Activated CD8-positive, alpha-beta memory T cell treated with anti-CD3 and anti-CD28 coated beads for 1 hour (primary cell): ENCODE data around the gene GSTO2.
A peak's percentile ranks its signal among the peaks of the same experiment; 100 is the strongest.
"Not testable (repeated sequence)": the region's sequence is repeated elsewhere in the genome, so short reads cannot be mapped to it uniquely, and the experiment has no call there.

Experiments
- DNase-seq, 2 donors: peaks; one replicate each; pipeline ENCODE4 v3.0.0-alpha.2; 2020; ENCODE audit warnings: low read depth in 1 of 2; ENCODE audit errors: extremely low read depth in 1 of 2

GSTO2 gene

GRCh38 chr10:104268713-104269645 is at the start of gene GSTO2:
TSS of gene GSTO2 (plus strand) at chr10:104269184. CDS start at chr10:104274916, 5,732 bp downstream.
- peak; percentile 93 for DNase-seq

GRCh38 chr10:104220522-104220921 is 48.5 kb upstream of the GSTO2 start:
- DNase-seq, result no peak

DNA sequence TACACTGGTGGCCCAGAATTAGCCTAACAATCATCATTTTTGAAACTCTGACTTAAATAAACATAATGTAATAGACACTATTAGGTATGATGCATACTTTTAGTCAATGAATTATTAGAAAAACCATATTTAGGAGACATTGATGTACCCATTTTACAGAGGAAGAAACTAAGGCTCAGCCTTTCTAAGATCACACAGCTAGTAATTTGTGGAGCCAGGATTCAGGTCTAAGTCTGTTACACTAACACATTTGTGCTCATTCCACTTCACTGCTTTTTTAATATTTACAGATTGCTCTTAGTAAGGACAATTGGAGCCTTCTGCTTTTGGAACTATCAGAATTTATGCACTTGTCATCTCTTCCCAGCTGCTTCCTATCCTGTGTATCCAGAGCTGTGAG is 45.7 kb upstream of the GSTO2 start:
- DNase-seq, result no peak

DNA sequence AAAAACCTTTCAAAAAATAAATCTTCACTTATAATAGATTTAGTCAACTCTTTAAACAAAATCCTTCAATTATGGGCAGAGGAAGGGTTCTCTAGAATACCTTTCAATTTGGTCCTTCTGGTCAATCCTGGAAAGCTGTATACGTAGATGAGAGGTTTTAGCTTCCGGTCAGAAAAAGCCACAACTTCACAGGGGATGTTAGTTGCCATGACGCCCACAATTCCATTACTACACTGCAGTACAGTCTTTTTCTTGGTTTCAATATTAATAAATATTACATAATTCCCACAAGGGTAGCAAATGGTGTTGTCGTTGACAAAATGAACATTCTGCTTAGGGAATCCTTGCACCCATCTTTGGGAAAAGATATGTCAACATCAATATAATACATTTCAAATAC is 38.5 kb upstream of the GSTO2 start:
- DNase-seq, result no peak

DNA sequence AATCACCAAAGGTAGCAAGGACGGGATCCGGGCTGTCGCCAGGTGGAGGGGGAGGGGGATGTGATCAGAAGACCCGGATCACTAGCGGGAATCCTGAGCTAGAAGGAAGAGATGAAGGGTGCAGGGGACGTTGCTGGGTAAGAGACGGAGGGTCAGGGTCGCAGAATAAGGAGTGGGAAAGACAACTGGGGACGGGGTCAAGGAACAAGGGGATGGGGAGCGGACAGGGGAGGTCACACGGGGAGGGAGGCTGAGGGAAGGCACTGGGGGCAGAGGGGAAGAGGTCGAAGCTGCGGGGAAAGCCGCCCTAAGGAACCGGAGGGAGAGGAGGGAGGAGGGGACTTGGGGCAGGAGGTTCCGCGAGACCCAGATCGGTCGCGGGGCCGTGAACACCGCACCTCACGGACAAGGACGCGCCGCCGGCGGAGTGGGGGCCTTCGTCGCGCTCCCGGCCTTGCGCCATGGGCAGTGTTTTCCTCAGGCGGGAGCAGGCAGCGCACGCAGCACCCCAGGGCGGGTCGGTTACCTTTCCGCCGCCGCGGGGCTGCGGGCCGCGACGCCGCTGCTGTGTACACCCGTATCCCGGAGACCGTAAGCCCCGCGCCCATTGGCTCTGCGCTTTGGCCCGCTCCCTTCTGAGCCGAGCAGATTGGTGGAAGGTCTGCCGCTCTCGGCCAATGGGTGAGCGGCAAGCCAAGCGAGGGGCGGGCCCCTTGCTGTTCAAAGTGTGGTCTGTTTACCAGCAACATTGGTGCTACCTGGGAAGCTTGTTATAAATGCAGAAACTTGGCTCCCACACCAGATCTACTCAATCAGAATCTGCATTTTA is 37.0 kb upstream of the GSTO2 start, which contains the start of gene CFAP43:
Gene CFAP43 (minus strand): TSS at position 581 of the 829 bp plus-strand sequence. CDS start 118 bp downstream, at position 463.
- peak; percentile 99 for DNase-seq

DNA sequence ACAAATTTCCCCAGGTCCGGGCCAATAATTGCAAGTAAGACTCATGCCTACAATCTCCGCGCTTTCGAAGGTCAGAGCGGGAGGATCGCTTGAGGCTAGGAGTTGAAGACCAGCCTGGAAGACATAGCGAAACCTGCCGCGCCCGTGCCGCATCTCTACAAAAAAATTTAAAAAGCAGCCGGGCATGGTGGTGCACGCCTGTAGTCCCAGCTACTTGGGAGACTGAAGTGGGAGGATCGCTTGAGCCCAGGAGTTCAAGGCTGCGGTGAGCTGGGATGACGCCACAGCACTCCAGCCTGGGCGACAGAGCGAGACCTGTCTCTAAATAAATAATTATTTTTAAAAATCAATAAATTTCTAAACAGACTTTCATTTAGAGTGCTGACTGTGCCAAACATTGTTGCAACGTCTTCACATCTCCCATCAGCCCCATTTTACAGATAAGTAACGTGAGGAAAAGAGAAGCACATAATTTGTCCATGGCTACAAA is 36.3 kb upstream of the GSTO2 start:
- DNase-seq, result no peak

DNA sequence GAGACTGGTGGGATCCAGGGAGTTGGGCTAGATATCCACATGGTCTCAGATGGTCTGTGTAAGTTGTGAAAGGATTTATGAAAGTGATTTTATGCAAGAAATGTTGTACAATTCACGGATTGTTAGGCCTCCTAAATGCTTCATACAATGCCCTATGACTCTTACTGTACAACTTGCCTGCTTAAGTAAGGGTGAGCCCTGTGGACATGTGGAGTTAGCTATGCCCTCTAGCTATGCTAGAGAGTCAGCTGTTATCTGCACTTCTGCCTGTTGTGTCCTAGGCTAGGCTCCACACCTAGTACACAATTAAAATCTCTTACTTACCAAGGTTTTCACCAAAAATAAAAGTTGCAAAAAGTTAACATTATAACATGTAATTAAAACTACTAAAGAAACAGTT is 35.2 kb upstream of the GSTO2 start:
- DNase-seq, result no peak

DNA sequence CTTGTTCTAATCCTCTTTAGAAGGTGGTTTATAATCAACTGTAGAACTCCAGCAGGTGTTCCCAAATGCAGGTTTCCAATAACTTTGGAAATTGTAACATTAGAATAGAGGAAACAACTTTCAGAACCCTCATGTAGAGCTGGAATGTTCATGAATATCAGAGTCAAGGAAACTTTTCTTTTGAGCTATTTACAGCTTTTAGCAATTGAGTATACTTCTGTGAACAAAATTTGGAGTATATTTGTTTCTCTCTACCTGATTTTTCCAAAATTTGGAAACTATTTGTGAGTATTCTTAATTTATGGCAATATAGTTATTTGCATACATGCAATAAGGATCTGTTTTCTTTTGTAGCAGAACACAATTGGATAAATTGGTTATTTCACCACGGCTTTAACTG is 34.0 kb upstream of the GSTO2 start:
- DNase-seq, result no peak

GRCh38 chr10:104235801-104236200 is 33.2 kb upstream of the GSTO2 start:
- no peak for DNase-seq

GRCh38 chr10:104240078-104240477 is 28.9 kb upstream of the GSTO2 start:
- no peak for DNase-seq

- no peak for DNase-seq
Measured at GRCh38 chr10:104242545-104242944, 26.4 kb upstream of the GSTO2 start.

DNA sequence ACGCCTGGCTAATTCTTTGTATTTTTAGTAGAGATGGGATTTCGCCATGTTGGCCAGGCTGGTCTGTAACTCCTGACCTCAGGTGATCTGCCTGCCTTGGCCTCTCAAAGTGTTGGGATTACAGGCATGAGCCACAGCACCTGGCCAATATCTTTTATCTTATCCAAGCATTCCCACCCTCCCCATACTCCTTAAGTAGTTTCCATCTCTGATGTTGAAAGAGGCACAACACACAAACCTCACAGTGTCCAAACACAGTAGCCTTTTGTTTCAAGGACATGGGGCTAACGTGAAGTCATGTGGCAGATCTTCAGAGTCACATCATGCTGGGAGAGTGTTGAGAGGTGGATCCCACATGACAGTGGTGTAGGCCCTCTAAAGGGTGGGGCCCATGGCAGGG is 26.0 kb upstream of the GSTO2 start:
- DNase-seq, result not testable (repeated sequence)

GRCh38 chr10:104243512-104243911 is 25.5 kb upstream of the GSTO2 start:
- DNase-seq, result no peak

DNA sequence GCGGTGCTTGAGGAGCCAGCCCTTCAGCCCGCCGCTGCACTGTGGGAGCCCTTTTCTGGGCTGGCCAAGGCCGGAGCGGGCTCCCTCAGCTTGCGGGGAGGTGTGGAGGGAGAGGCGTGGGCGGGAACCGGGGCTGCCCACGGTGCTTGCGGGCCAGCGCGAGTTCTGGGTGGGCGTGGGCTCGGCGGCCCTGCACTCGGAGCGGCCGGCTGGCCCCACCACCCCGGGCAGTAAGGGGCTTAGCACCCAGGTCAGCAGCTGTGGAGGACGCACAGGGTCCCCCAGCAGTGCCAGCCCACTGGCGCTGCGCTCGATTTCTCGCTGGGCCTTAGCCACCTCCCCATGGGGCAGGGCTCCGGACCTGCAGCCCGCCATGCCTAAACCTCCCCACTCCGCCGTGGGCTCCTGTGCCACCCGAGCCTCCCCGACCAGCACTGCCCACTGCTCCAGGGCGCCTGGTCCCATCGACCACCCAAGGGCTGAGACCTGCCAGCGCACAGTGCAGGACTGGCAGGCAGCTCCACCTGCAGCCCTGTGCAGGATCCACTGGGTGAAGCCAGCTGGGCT is 23.8 kb upstream of the GSTO2 start:
- DNase-seq, result no peak

DNA sequence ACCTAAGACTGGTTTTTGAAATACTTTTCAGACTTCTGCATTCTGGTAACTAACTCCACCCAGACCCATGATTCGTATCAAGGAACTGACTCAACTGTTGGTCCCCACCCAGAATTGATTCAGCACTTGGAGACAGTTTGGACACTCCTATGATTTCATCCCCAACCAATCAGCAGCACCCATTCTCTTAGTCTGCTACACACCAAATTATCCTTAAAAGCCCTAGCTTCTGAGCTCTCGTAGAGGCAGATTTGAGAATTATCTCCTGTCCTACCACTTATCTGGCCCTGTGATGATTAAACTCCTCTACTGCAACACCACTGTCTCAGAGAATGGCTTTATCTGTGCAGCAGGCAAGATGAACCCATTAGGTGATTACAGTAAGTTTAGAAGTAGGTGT is 22.0 kb upstream of the GSTO2 start:
- no peak for DNase-seq

DNA sequence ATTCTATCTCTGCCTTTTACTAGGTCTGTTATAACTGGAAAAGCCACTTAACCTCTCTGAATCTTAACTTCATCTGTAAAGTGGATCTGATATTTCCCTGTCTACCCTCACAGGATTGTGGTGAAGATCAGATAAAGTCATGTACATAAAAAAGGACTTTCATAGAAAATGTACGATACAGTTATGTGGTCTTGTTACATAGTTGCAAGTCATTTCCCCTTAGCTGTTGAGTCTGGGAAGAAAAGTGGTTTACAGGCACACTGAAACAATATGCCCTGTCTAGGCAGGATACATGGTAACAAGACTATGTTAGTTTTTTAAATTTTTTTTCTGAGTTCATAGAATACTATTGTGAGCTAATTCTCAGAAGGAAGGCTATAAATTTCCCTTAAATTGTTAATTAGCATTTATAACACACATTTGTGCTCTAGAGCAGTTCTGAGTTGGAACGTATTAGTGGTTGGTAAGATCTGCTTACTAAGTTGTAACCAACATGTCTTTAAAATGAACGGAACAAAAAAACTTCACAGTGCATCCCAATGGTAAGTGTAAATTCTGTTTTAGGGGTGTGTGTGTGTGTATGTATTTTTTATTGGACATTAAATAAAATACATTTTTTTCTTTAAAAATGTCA is 21.4 kb upstream of the GSTO2 start:
- no peak for DNase-seq

- not testable (repeated sequence) for DNase-seq
Measured at GRCh38 chr10:104248931-104249330, 20.1 kb upstream of the GSTO2 start.

- no peak for DNase-seq
Measured at GRCh38 chr10:104250371-104250770, 18.6 kb upstream of the GSTO2 start.

DNA sequence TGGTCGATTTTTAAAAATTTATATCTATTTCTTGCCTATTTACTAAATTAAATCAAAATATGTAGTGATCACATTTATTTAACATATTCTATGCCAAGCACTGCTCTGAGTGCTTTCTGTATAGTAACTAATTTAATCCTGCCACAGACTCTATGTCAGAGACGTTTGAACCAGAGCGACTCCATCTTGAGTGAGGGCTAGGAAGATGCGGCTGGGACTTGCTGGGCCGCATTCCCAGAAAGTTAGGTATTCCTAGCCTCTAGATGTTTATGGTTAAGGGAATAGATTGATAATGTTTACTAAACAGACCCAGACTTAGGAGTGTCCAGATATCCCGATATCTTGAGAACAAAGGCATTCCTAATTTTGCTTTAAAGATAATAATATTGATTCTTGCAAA is 17.5 kb upstream of the GSTO2 start:
- no peak for DNase-seq

DNA sequence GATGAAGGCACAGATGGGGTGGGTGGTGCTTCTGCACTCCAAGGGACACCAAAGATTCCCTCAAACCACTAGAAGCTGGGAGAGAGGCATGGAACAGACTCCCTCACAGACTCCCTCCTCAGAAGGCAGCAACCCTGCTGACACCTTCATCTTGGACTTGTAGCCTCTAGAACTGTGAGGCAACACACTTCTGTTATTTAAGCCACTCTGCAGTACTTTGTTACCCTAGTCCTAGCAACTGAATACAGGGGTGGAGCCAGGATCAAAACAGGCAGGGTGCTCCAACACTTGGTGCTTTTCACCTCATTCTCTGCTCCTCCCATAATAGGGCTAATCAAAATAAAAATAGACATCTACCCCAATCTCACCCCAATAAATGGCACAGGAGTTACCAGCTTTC is 16.6 kb upstream of the GSTO2 start:
- DNase-seq, result no peak

GRCh38 chr10:104253106-104253505 is 15.9 kb upstream of the GSTO2 start:
- DNase-seq, result no peak
